WTC11 (cell line): ENCODE results near the gene STEAP1. TPM values are rescaled to one million over a fixed set of nuclear protein-coding genes. Genes with fewer than 3 reads are reported as not detected.
"Not testable (repeated sequence)": the region's sequence is repeated elsewhere in the genome, so short reads cannot be mapped to it uniquely, and the experiment has no call there.

Experiments
- ATAC-seq: fragments of 200-7000 bp; cut with Tn5 transposase; 2 replicates; pipeline ENCODE4 v1.10.0; 2021; ENCODE audit warnings: mild to moderate bottlenecking, moderate library complexity
- CTCF ChIA-PET: fragments of 300-600 bp; sonication (Branson Sonifier 250); formaldehyde crosslinking; loops from one replicate; lab custom pipeline; 2021; ENCODE audit warnings: antibody characterized with exemption; lab: Charles Lee
- POLR2A ChIA-PET: fragments of 350-600 bp; sonication (Branson Sonifier 250); formaldehyde crosslinking; loops from one replicate; lab custom pipeline; 2021; ENCODE audit warnings: antibody characterized with exemption; lab: Charles Lee
- DNase-seq: peaks from one replicate; pipeline ENCODE4 v3.0.0; 2021; ENCODE audit warnings: low spot score
- H3K27ac Mint-ChIP-seq: 2 replicates; pipeline ENCODE4 v1.8.0; 2021; ENCODE audit warnings: mixed read lengths
- H3K27me3 Mint-ChIP-seq: 2 replicates; pipeline ENCODE4 v1.8.0; 2021; ENCODE audit warnings: low read depth, mild to moderate bottlenecking, moderate library complexity, mixed read lengths
- H3K36me3 Mint-ChIP-seq: 2 replicates; pipeline ENCODE4 v1.8.0; 2021; ENCODE audit warnings: mixed read lengths
- H3K4me1 Mint-ChIP-seq: 2 replicates; pipeline ENCODE4 v1.8.0; 2022; ENCODE audit warnings: mixed read lengths
- H3K4me3 Mint-ChIP-seq: 2 replicates; pipeline ENCODE4 v1.8.0; 2021; ENCODE audit warnings: mild to moderate bottlenecking, moderate library complexity, mixed read lengths
- H3K9me3 Mint-ChIP-seq: 2 replicates; pipeline ENCODE4 v1.8.0; 2021; ENCODE audit warnings: mixed read lengths
- AFF4 ChIP-seq: sonication (generic); formaldehyde crosslinking; IDR thresholded peaks from 2 replicates; pipeline ENCODE4 v1.8.1; 2023; ENCODE audit warnings: mild to moderate bottlenecking, missing genetic modification reagents, borderline replicate concordance
- AR ChIP-seq: fragments of 250-450 bp; sonication (Bioruptor Pico); IDR thresholded peaks from 2 replicates; pipeline ENCODE4 v1.9.0; 2021; ENCODE audit warnings: mild to moderate bottlenecking
- ATF1 ChIP-seq: sonication (generic); formaldehyde crosslinking; IDR thresholded peaks from 2 replicates; pipeline ENCODE4 v1.8.1; 2023; ENCODE audit warnings: mild to moderate bottlenecking, moderate library complexity, missing genetic modification reagents
- E2F4 ChIP-seq: sonication (generic); formaldehyde crosslinking; IDR thresholded peaks from 2 replicates; pipeline ENCODE4 v1.8.1; 2022; ENCODE audit warnings: low read depth, mild to moderate bottlenecking, moderate library complexity, missing genetic modification reagents, borderline replicate concordance
- ESRRA ChIP-seq: sonication (generic); formaldehyde crosslinking; IDR thresholded peaks from 2 replicates; pipeline ENCODE4 v1.8.1; 2022; ENCODE audit warnings: mild to moderate bottlenecking, missing genetic modification reagents, borderline replicate concordance
- ETV6 ChIP-seq: sonication (generic); formaldehyde crosslinking; IDR thresholded peaks from 2 replicates; pipeline ENCODE4 v1.8.1; 2022; ENCODE audit warnings: mild to moderate bottlenecking, missing genetic modification reagents
- FOXP1 ChIP-seq: sonication (generic); formaldehyde crosslinking; IDR thresholded peaks from 2 replicates; pipeline ENCODE4 v1.8.0; 2022; ENCODE audit warnings: missing genetic modification reagents, mild to moderate bottlenecking, moderate library complexity, borderline replicate concordance
- JAZF1 ChIP-seq: fragments of 250-450 bp; sonication (Bioruptor Pico); IDR thresholded peaks from 2 replicates; pipeline ENCODE4 v1.9.0; 2021; ENCODE audit warnings: moderate library complexity, mild to moderate bottlenecking, inconsistent platforms
- MLX ChIP-seq: sonication (generic); formaldehyde crosslinking; IDR thresholded peaks from 2 replicates; pipeline ENCODE4 v1.8.1; 2023; ENCODE audit warnings: mild to moderate bottlenecking, missing genetic modification reagents, moderate library complexity
- NFE2L1 ChIP-seq: sonication (generic); formaldehyde crosslinking; IDR thresholded peaks from 2 replicates; pipeline ENCODE4 v1.8.1; 2023; ENCODE audit warnings: missing genetic modification reagents
- NR1H2 ChIP-seq: sonication (generic); formaldehyde crosslinking; IDR thresholded peaks from 2 replicates; pipeline ENCODE4 v1.9.0; 2021; ENCODE audit warnings: mild to moderate bottlenecking, moderate library complexity, missing genetic modification reagents
- SOX15 ChIP-seq: fragments of 250-450 bp; sonication (Bioruptor Pico); IDR thresholded peaks from 2 replicates; pipeline ENCODE4 v1.9.0; 2021; ENCODE audit warnings: mild to moderate bottlenecking
- SP1 ChIP-seq: sonication (generic); formaldehyde crosslinking; conservative IDR thresholded peaks from 2 replicates; pipeline ENCODE4 v1.8.1; 2022; ENCODE audit warnings: missing genetic modification reagents
- STAT6 ChIP-seq: sonication (generic); formaldehyde crosslinking; conservative IDR thresholded peaks from 2 replicates; pipeline ENCODE4 v1.8.1; 2023; ENCODE audit warnings: mild to moderate bottlenecking, low read depth, missing genetic modification reagents, moderate library complexity
- TP53 ChIP-seq: sonication (generic); formaldehyde crosslinking; IDR thresholded peaks from 2 replicates; pipeline ENCODE4 v1.8.1; 2023; ENCODE audit warnings: mild to moderate bottlenecking, missing genetic modification reagents
- total RNA-seq: library from RNA; stranded (reverse); gene quantifications from 3 replicates; pipeline ENCODE4 v1.2.3, GENCODE V29; 2021

STEAP1 gene
- total RNA-seq, 1 experiment from 2014 or later = 2.4 TPM

GRCh38 chr7:90180649-90181048 is 26.4 kb downstream of the STEAP1 start:
- Mint-ChIP-seq H3K27me3 (no peaks in the 10 kb centered on the region), H3K27ac (no peak overlapping the region), H3K36me3 (no peaks in the 10 kb centered on the region), H3K4me3 (no peak overlapping the region), H3K9me3 (peaks cover 3% of the 10 kb centered on the region), H3K4me1 (peaks cover 9% of the 10 kb centered on the region)
- ChIA-PET CTCF (no interaction called here), POLR2A (no interaction called here)
- ATAC-seq (no peak), DNase-seq (no peak)
- TF ChIP-seq JAZF1 (no peak), E2F4 (CRISPR knock-in tag) (no peak), SOX15 (CRISPR knock-in tag) (no peak), ESRRA (CRISPR knock-in tag) (no peak), STAT6 (no peak), AR (CRISPR knock-in tag) (no peak), ETV6 (CRISPR knock-in tag) (no peak), ATF1 (CRISPR knock-in tag) (no peak), FOXP1 (no peak), TP53 (CRISPR knock-in tag) (no peak)

- no peak for TF ChIP-seq NR1H2 (CRISPR knock-in tag)
- TF ChIP-seq SP1 (CRISPR knock-in tag) = no peak
- no peak for TF ChIP-seq NFE2L1 (CRISPR knock-in tag)
- TF ChIP-seq MLX (CRISPR knock-in tag) = no peak
- TF ChIP-seq AFF4 (CRISPR knock-in tag) = no peak
- H3K9me3 Mint-ChIP-seq = peaks cover 8% of the 10 kb centered on the region
- no peaks in the 10 kb centered on the region for H3K27me3 Mint-ChIP-seq
- DNase-seq = no peak
- POLR2A ChIA-PET = no interaction called here
- no peak overlapping the region for H3K4me3 Mint-ChIP-seq
- no peak overlapping the region for H3K27ac Mint-ChIP-seq
- H3K36me3 Mint-ChIP-seq = no peaks in the 10 kb centered on the region
- peaks cover 9% of the 10 kb centered on the region for H3K4me1 Mint-ChIP-seq
- CTCF ChIA-PET = no interaction called here
- ATAC-seq = no peak
Observed at GRCh38 chr7:90181485-90181884, 27.2 kb downstream of the STEAP1 start.

GRCh38 chr7:90186290-90186689 is 32.0 kb downstream of the STEAP1 start:
- H3K4me3 Mint-ChIP-seq, POLR2A ChIA-PET, DNase-seq, H3K27me3 Mint-ChIP-seq, H3K4me1 Mint-ChIP-seq, H3K36me3 Mint-ChIP-seq, CTCF ChIA-PET, H3K27ac Mint-ChIP-seq, ATAC-seq: not testable (repeated sequence)
- H3K9me3 Mint-ChIP-seq = peaks cover 32% of the 10 kb centered on the region
